ENCODE results near the gene GMPS.
"Not testable (repeated sequence)": the region's sequence is repeated elsewhere in the genome, so short reads cannot be mapped to it uniquely, and the experiment has no call there.

GMPS gene

GRCh38 chr3:155870133-155870944, at the start of gene GMPS:
Gene GMPS, plus strand, starts transcription at chr3:155870650. Its CDS starts 221 bp downstream, at chr3:155870871.
- FAIRE-seq: no peak

GRCh38 chr3:155828490-155829098, 41.9 kb upstream of the GMPS start:
- not testable (repeated sequence) for FAIRE-seq

- FAIRE-seq: no peak
Measured at GRCh38 chr3:155835341-155836071, 34.9 kb upstream of the GMPS start.

- FAIRE-seq: no peak
Measured at GRCh38 chr3:155843569-155843968, 26.9 kb upstream of the GMPS start.

GRCh38 chr3:155846119-155846518, 24.3 kb upstream of the GMPS start:
- FAIRE-seq: no peak

- FAIRE-seq: no peak
Measured at GRCh38 chr3:155847993-155848392, 22.5 kb upstream of the GMPS start.

- FAIRE-seq: not testable (repeated sequence)
Measured at GRCh38 chr3:155849404-155849803, 21.0 kb upstream of the GMPS start.

- FAIRE-seq: no peak
Measured at GRCh38 chr3:155852341-155852740, 18.1 kb upstream of the GMPS start.

GRCh38 chr3:155853214-155854140, 17.0 kb upstream of the GMPS start:
- no peak for FAIRE-seq

GRCh38 chr3:155854141-155854940, 16.1 kb upstream of the GMPS start, which contains the start of gene SLC33A1:
Gene SLC33A1, minus strand, starts transcription at chr3:155854427. Its CDS starts 430 bp downstream, at chr3:155853997.
- FAIRE-seq: peak; percentile 96

GRCh38 chr3:155859859-155860258, 10.6 kb upstream of the GMPS start:
- FAIRE-seq: peak; percentile 89

- not testable (repeated sequence) for FAIRE-seq
Measured at GRCh38 chr3:155860424-155860823, 10.0 kb upstream of the GMPS start.

GRCh38 chr3:155861476-155862183, 8.8 kb upstream of the GMPS start:
- no peak for FAIRE-seq

GRCh38 chr3:155862290-155862982, 8.0 kb upstream of the GMPS start:
- FAIRE-seq: not testable (repeated sequence)

- no peak for FAIRE-seq
Measured at GRCh38 chr3:155863072-155863784, 7.2 kb upstream of the GMPS start.

- no peak for FAIRE-seq
Measured at GRCh38 chr3:155869691-155870090, 759 bp upstream of the GMPS start.

- FAIRE-seq: no peak
Measured at GRCh38 chr3:155870945-155871745, 695 bp downstream of the GMPS start.

GRCh38 chr3:155871746-155872158, 1.3 kb downstream of the GMPS start:
- FAIRE-seq: no peak

Data from G401.6 (cell line).